NCI-H1417 treated with DMSO at 0.1 percent for 48 hours (cell line): ENCODE data around the gene MTA1.

Experiments
- DNase-seq: peaks from one replicate; lab custom pipeline; 2025; lab: John Stamatoyannopoulos, UW

The MTA1 gene

GRCh38 chr14:105424861-105425260, 5.2 kb downstream of the MTA1 start:
- DNase-seq = no peak

DNA sequence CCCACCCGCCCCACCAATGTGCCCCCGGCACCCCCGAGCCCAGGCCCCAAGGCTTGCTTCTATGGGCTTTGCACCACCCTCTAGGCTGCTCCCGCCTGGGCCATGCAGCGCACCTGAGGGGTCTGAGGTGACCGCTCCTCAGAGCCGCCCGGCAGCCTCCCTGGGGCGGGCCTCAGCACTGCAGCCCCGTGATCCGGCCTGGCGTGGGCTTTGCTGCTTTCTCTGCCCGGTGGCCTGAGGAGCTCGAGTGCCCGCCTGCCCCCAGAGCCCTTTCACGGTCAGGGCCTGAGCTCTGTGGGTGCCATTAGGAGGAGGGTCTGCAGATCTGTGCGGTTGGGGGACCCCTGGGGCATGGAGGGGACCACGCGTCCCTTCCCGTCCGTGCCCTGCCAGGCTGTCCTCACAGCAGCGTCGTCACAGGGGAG, 6.2 kb downstream of the MTA1 start:
- no peak for DNase-seq

DNA sequence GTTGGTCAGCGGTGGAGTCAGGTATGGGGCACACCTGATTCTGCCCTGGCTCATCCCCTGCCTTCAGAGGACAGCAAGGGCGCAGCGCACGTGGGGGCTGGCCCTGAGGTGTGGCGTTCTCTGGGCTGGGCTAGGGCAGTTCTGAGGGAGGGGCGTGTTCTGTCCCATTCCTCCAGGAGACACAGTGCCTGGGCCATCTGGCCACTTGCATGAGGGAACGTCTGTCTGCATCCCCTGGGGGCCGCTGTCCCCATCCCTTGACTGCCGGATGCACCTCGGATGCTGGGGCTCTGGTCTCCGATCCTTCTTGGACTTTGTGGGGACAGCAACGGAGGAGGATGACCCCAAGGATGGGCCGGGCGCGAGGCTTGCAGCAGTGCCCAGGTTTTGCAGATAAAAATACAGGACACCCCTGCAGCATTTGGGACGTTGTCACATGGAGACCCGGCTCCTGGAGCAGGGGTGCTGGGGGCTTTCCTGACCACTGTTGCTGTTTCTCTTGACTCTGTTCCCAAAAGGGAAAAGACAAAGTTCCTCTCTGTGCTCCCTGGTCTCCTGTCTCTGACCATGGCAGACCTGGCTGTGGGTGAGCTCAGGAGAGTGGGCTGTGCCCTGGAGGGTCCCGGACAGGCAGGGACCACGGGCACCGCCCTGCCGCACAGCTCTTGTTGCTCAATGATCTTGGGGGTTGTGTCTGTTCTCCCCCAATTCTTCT, 6.9 kb downstream of the MTA1 start:
- no peak for DNase-seq

- no peak for DNase-seq
Observed at GRCh38 chr14:105427412-105427811, 7.8 kb downstream of the MTA1 start.

- DNase-seq = no peak
Observed at GRCh38 chr14:105427936-105428485, 8.4 kb downstream of the MTA1 start.

DNA sequence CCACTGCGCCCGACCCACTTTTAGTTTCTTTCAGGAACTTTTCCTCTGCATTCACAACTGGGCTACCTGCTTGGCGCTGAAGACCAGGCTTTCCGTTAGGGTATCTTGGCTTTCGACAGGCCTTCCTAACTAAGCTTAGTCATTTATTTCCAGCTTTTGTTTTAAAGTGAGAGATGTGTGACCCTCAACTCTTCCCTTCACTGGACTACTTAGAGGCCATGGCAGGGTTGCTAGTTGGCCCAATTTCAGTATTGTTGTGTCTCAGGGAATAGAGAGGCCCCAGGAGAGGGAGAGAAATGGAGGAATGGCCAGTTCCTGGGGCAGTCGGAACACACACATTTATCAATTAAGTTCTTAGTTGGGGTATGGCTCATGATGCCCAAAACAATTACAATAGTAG, 10.4 kb downstream of the MTA1 start:
- no peak for DNase-seq

GRCh38 chr14:105430565-105430964, 10.9 kb downstream of the MTA1 start:
- no peak for DNase-seq

GRCh38 chr14:105431256-105431655, 11.6 kb downstream of the MTA1 start:
- no peak for DNase-seq

- DNase-seq = no peak
Observed at GRCh38 chr14:105432657-105433056, 13.0 kb downstream of the MTA1 start.

DNA sequence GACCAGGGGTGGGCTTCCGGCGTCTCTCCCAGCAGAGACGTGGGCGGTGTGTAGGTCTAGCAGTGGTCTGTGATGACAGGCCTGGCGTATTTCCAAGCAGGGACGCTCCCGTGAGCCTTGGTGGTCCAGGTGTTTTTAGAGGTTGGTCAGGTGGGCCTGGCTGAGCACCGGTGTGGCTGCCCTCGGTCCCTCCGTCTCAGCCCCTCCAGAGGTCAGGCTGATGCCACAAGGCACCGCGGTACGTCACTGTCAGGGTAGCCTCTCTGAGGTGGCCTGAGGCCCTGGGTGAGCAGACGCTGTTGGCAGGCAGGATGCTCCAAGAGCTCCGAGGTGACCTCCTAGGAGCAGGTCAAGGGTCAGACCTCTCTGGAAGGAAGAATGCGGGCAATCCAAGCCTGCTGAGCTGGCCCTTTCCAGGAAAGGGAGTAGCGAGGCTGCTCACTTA, 13.6 kb downstream of the MTA1 start:
- no peak for DNase-seq

GRCh38 chr14:105436402-105436801, 16.8 kb downstream of the MTA1 start:
- no peak for DNase-seq

GRCh38 chr14:105436891-105437722, 17.5 kb downstream of the MTA1 start:
- no peak for DNase-seq

- DNase-seq = no peak
Observed at GRCh38 chr14:105437723-105438500, 18.3 kb downstream of the MTA1 start.

GRCh38 chr14:105439179-105439578, 19.6 kb downstream of the MTA1 start:
- no peak for DNase-seq

DNA sequence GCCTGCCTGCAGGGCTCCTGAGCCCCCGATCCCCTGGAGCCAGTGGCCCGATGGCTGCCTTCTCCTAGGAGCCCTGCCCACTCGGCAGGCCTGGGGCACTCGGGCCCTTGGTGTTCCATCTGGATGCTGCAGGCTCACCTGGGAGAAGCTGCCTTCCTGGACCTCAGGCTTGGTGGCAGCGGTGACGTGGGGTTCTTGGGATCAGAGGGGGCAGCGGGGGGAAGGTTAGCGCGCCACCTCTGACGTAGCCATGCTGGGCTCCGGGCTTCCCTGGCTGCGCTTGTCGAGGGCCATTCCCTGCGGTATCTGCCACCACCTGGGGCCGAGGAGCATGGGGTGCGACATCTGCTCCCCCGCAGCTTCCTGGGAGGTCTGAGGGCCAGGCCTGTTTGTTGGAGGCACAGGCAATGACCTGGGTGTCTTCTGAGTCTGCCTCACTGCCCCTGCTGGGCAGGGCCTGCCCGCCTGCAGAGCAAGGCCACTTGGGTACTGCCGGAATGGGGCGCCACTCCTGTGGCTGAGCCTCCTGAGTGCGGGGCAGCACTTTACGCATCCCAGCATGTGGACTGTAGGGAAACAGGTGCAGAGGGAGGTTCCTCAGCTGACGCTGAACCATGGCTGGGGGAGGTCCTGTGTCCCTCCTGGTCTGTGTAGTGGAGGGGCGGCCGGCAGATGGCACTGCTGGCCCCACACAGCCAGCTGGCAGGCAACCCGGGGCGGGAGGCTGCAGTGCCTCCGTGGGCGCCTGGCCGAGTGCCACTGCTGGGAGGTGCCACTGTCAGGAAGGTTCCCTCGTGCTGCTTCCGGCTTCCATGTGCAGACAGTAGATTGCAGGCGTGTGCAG, 20.3 kb downstream of the MTA1 start:
- no peak for DNase-seq

DNA sequence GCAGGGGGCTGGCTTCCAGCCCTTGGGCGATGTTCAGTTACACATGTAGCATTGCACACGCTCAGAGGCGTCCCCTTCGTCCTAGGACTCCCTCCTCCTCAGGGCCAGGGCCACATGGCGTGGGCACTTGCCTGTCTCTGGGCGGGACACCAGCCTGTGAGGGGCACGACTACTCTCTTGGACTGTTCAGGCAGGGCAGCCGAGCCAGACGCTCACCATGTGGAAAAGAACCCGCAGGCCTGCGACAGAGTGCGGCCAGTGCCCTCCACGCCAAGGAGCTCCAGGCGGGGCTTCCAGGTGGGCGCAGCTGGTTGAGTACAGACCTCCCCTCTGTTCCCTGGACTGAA, 20.9 kb downstream of the MTA1 start:
- DNase-seq = no peak

DNA sequence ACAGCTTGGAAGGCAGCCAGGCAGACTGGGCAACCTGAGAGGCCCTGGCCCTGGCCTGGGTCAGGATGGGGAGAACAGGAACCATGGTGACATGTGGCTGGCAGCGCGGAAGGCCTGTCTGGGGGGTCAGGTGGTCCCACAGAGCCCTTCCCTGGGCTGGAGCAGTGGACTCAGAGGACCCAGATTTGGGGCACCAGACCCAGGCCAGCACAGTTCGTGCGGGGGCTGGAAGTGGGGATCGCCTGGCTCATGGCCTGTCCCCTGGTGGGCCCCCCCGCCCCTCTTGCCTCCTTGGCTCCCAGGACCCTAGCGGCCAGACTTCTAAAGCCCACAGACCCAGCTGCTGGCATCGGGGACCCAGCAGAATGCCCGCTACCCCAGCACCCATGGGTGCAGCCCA, 21.4 kb downstream of the MTA1 start:
- DNase-seq = no peak

DNA sequence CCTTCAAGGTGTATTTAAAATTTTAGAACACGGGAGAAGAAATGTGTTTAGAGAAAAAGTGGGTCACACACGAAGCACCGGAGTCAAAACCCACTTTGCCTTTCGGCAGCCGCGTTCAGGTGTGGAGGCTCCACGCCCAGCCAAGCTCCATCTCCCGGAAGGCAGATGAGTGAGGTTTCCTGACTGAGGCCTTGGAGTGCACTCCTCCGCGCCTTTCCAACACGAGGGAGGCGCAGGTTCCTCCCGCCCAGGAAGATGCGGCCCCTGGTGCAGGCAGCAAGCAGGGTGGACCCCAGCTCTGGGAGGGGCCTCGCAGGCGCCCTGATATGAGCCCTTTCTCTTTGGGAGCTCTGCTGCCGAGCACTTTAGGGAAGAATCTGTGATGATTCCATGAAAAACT, 22.5 kb downstream of the MTA1 start:
- DNase-seq = no peak

DNA sequence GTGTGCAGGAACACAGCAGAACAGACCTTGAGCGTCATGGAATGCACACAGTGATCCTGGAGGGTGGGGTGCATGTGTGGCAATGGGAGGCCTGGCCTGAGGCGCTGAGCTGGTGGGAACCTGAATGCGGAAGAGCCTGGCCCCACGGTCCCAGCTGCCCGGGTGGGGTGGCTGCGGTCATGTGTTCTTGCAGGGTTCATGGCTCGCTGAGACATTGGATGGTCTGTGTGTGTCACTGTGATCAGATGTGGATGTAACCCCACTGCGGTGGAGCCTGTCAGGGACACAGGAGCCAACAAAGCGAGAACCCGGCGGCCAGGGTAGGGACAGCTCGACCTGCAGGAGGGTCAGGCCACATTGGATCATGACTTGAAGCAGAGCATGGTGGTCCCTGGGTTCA, 23.2 kb downstream of the MTA1 start:
- no peak for DNase-seq

DNA sequence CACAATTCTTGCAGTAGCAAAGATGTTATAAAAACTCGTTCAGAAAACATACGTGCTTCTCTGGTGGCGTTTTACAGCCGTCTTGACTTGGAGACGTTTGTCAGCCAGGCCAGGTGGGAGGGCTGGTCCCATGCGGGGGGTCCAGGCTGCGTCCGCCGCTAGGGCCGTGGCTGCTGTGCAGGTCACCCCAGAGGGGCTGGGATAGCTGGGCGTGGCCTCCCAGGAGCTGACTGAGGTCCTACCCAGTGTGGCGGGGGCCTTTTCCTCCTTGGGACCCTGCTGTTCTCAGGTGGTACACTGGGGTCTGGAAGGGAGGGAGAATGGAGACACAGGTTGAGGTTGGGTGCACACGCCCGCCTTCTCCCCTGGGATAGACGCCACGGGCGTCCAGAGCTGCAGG, 25.2 kb downstream of the MTA1 start:
- no peak for DNase-seq

GRCh38 chr14:105445290-105445689, 25.7 kb downstream of the MTA1 start:
- no peak for DNase-seq
